Subcutaneous abdominal adipose tissue (tissue), 5 donors: Measurements from ENCODE around the gene MYLK.

Source experiments
- H3K27ac ChIP-seq: one replicate; pipeline ENCODE4 v1.7.0; 2013; ENCODE audit warnings: low read depth, mild to moderate bottlenecking, inconsistent platforms, low read length, moderate library complexity
- H3K27me3 ChIP-seq, 5 donors: one replicate each; pipeline ENCODE4 v1.7.0; 2013; ENCODE audit warnings: low read length in 5 of 5, inconsistent platforms in 1 of 5; ENCODE audit not compliant: control insufficient read depth in 5 of 5, insufficient read depth in 4 of 5
- H3K36me3 ChIP-seq, 5 donors: one replicate each; pipeline ENCODE4 v1.7.0; 2013; ENCODE audit warnings: low read length in 5 of 5; ENCODE audit not compliant: control insufficient read depth in 5 of 5, insufficient read depth in 5 of 5
- H3K4me1 ChIP-seq, 5 donors: one replicate each; pipeline ENCODE4 v1.7.0; 2013; ENCODE audit warnings: low read length in 5 of 5, mild to moderate bottlenecking in 3 of 5, moderate library complexity in 1 of 5; ENCODE audit not compliant: control insufficient read depth in 5 of 5, insufficient read depth in 5 of 5
- H3K4me3 ChIP-seq, 5 donors: one replicate each; pipeline ENCODE4 v1.7.0; 2013; ENCODE audit warnings: low read length in 5 of 5, low read depth in 1 of 5
- H3K9ac ChIP-seq, 5 donors: one replicate each; pipeline ENCODE4 v1.7.0; 2013; ENCODE audit warnings: low read length in 5 of 5, mild to moderate bottlenecking in 4 of 5, moderate library complexity in 3 of 5
- H3K9me3 ChIP-seq, 5 donors: one replicate each; pipeline ENCODE4 v1.7.0; 2013; ENCODE audit warnings: low read length in 5 of 5; ENCODE audit not compliant: control insufficient read depth in 5 of 5
- donor health status: healthy.
- donor health status: healthy.
- donor health status: healthy.
- donor health status: healthy.
- donor health status: healthy.

The MYLK gene

DNA sequence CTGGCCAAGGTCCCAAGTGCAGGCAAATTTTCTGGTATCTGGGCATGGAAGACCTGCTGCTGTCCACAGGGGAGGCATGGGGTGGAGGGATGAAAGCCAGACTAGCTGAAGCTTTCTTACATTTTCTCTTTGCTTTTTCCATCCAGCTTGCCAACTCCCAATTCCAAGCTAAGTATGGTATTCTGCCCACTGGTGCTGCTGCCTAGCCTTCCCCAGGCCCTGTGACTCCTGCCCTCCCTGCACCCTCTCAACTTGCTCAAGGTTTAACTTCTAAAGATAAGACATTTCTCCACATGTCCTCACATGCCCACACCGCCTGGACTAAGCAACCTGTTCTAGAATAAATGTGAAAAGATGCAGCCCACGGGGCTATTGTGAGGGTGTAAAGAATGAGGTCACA is 239.8 kb downstream of the MYLK start:
- Histone ChIP-seq H3K27ac (peak overlapping the region; percentile 81), H3K4me3 (no peak overlapping the region), H3K27me3 (no peaks in the 10 kb centered on the region), H3K36me3 (peaks cover 4 to 66% (median 38%) of the 10 kb centered on the region in 5 donors), H3K9me3 (no peaks in the 10 kb centered on the region), H3K4me1 (peaks cover 3 to 60% (median 36%) of the 10 kb centered on the region in 5 donors), H3K9ac (no peak overlapping the region)

DNA sequence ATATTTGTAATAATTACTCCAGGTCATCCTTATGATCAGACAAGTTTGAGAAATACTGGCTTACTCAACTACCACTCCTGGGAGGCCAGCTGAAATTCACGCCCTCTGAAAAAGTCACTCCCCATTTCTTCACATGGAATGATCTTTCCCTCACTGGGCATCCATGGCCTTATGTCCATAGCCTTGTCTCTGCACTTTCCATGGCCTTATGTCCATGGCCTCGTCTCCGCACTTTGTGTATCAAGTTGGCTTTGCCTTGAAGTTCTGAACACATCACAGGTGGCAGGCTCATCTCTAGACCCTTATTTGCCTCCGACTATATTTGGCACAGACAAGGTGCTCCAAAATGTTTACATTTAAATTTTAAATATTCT is 241.2 kb downstream of the MYLK start:
- Histone ChIP-seq H3K9ac (no peak overlapping the region), H3K4me1 (peaks cover 3 to 60% (median 36%) of the 10 kb centered on the region in 5 donors), H3K27me3 (no peaks in the 10 kb centered on the region), H3K27ac (peak overlapping the region; percentile 81), H3K9me3 (no peaks in the 10 kb centered on the region), H3K36me3 (peaks cover 4 to 66% (median 38%) of the 10 kb centered on the region in 5 donors), H3K4me3 (no peak overlapping the region)

DNA sequence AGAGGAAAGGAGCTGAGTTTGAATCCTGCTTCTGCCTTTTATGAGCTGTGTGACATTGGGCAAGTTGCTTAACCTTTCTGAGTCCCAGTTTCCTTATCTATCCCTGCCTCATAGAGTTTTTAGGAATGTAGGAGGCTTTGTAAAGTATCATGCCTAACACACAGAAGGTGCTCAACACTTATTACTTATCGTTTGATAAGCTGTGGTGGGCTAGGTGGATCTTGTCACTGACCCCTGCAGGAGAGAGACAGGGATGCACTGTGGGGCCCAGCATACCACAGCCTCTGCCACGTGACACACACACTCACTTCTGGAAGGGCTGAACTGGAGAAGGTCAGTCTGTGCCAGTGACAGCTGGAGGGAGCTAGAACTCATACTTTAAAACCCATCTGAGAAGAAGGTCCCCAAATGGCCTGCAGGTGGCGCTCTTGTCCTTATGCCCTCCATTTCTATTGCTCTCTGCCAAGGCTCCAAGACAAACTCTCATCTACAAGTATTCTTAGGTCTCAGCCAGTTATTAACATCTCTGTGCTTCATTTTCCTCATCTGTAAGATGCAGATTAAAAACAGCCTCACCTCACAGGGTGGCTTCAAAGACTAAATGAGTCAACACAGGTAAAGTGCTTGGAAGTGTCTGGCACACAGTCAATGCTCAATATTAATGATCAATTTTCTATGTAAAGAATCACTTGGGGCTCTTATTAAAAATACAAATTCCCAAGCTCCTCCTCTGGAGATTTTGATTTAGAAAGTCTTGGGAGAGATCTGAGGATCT is 241.8 kb downstream of the MYLK start:
- H3K4me1 ChIP-seq, result peaks cover 3 to 55% (median 35%) of the 10 kb centered on the region in 5 donors
- no peak overlapping the region for H3K9ac ChIP-seq
- peaks cover 4 to 66% (median 43%) of the 10 kb centered on the region in 5 donors for H3K36me3 ChIP-seq
- peak overlapping the region; percentile 81 for H3K27ac ChIP-seq
- H3K4me3 ChIP-seq, result no peak overlapping the region
- H3K27me3 ChIP-seq, result no peaks in the 10 kb centered on the region
- H3K9me3 ChIP-seq, result no peaks in the 10 kb centered on the region

DNA sequence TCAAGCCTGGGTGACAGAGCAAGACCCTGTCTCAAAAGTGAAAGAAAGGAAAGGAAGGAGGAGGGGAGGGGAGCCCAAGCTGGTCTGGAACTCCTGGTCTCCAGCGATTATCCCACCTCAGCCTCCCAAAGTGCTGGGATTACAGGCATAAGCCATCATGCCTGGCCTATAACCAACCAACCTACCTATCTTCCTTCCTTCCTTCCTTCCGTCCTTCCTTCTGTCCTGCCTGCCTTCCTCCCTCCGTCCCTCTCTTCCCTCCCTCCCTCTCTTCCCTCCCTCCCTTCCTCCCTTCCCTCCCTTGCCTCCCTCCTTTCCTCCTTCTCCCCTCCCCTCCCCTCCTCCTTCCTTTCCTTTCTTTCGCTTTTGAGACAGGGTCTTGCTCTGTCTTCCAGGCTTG is 242.6 kb downstream of the MYLK start:
- Histone ChIP-seq H3K9me3 (no peaks in the 10 kb centered on the region), H3K4me1 (peaks cover 3 to 51% (median 35%) of the 10 kb centered on the region in 5 donors), H3K36me3 (peaks cover 4 to 66% (median 44%) of the 10 kb centered on the region in 5 donors), H3K27me3 (no peaks in the 10 kb centered on the region), H3K9ac (no peak overlapping the region), H3K4me3 (no peak overlapping the region), H3K27ac (peak overlapping the region; percentile 81)

DNA sequence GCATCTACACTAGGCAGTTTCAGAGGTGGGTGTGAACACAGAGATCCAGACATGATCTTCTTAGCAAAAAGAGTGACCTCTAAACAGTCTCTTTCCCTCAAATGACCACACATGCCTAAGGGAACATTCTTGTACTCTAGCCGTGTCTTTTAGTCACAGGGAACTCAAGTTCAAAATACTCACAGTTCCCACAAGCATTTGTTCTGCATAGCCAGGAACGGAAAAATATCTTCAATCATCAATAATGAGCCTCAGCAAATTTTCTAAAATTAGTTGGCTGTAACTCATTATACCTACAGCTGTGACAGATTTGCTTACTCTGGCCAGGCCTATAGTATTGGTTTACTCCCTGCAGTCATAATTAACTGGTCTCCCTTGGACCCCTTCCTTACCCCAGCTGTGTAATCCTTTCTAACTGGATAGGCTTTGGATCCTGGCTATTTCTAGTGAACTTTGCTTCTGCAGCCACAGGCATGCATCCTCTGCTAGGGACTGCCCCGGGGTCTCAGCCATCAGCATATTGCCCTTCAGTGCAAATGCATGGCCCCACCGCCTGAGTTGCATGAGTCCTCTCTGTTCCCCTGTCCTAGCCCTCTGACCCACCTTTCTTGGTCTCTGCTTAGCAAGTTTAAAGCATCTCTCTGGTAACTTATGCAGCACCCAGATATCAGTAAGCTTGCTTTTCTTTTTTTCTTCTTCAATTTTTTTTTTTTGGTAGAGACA is 243.2 kb downstream of the MYLK start:
- H3K36me3 ChIP-seq, result peaks cover 4 to 67% (median 39%) of the 10 kb centered on the region in 5 donors
- H3K27ac ChIP-seq, result peak overlapping the region; percentile 81
- no peak overlapping the region for H3K9ac ChIP-seq
- no peaks in the 10 kb centered on the region for H3K9me3 ChIP-seq
- H3K4me1 ChIP-seq, result peaks cover 3 to 57% (median 41%) of the 10 kb centered on the region in 5 donors
- no peak overlapping the region for H3K4me3 ChIP-seq
- H3K27me3 ChIP-seq, result no peaks in the 10 kb centered on the region

DNA sequence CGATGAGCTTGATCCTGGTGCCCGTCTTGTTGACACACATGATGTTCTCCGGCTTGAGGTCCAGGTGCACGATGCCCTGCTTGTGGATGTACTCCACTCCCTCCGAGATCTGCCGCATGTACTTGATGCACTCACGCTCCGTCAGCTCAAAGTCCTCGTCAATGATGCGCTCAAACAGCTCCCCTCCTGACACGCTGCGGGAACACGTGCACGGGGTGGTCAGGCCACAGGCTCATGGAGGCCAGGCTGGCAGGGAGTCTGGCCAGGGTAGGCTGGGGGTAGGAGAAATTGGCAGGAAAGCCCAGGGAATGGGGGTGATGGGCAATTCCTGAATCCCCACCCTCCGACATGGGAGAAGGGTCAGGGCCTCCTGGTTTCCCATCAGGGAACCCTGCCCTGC is 243.8 kb downstream of the MYLK start:
- Histone ChIP-seq H3K9ac (no peak overlapping the region), H3K36me3 (peaks cover 4 to 65% (median 37%) of the 10 kb centered on the region in 5 donors), H3K4me1 (peaks cover 3 to 57% (median 45%) of the 10 kb centered on the region in 5 donors), H3K4me3 (no peak overlapping the region), H3K27ac (no peak overlapping the region), H3K9me3 (no peaks in the 10 kb centered on the region), H3K27me3 (no peaks in the 10 kb centered on the region)

DNA sequence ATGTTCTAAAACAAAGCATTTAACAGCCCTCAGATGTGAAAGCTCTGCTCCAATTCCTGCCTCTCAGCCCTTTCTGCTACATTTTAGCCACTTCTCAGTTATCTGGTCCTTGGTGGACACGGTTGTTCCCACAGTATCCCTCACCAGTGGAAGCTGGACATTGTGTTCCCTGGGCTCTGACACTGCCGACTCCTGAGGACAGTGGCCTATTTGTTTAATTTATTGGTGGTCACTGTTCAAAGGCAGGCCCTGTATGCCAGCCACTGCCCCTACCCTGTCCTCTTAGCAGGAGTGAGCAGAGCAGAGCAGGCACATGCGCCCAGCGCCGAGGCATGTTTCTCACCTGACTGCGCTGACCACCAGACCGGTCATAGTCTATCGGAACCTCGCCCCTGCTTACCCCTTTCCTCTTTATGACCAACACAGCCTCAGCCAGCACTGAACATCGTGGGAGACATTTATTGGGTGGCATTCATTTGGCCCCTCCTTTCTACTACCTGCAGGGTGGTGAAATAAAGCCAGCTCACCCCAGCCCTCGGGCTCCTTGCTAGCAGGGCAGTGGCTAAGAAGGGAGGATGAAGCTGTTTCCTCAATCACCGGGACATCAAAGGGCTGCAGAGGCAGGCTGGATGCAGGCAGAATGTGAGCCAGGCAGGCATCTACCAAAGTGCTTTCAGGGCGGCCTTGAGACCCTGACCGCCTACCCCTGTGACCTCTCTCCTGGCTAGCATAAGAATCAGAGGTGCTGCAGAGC is 245.0 kb downstream of the MYLK start:
- peaks cover 4 to 60% (median 35%) of the 10 kb centered on the region in 5 donors for H3K36me3 ChIP-seq
- H3K27me3 ChIP-seq, result no peaks in the 10 kb centered on the region
- no peaks in the 10 kb centered on the region for H3K9me3 ChIP-seq
- no peak overlapping the region for H3K9ac ChIP-seq
- H3K4me1 ChIP-seq, result peaks cover 3 to 57% (median 53%) of the 10 kb centered on the region in 5 donors
- no peak overlapping the region for H3K4me3 ChIP-seq
- no peak overlapping the region for H3K27ac ChIP-seq

DNA sequence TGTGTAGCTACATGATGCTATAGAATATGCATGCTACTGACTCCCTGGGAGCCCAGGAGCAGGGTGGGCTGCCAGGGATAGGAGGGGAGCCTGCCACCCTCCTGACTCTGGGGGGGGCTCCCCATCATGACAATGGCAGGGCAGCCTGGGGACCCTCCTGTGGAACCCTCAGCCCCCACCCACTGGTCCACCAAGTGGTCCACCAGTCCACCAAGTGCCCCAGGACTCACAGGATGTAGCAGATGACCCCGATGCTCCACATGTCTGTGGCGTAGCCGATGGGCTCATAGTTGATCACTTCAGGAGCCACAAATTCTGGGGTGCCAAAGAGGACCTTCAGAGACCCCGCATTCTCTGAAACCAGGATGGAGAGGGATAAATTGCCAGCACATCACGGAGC is 246.3 kb downstream of the MYLK start:
- Histone ChIP-seq H3K27ac (no peak overlapping the region), H3K4me3 (no peak overlapping the region), H3K4me1 (peaks cover 6 to 64% (median 58%) of the 10 kb centered on the region in 5 donors), H3K27me3 (no peaks in the 10 kb centered on the region), H3K36me3 (peaks cover 4 to 54% (median 35%) of the 10 kb centered on the region in 5 donors), H3K9ac (no peak overlapping the region), H3K9me3 (no peaks in the 10 kb centered on the region)

DNA sequence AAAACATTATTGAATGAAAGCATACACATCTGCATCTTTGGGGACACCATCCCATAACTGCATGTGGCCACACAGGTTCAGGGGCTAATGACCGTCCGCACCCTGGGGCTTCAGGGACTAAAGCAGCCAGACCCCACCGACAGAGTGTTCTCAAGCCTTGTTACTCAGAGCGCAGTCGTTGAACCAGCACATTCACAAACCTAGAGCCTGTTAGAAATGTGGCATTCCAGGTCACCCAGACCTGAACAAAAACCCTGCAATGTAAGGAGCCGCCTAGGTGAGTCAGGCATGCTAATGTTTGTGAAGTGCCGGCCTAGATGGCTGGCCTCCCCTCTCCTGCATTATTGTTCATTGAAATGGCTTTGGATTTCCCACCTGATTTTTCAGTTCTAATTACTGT is 247.0 kb downstream of the MYLK start:
- H3K4me3 ChIP-seq, result no peak overlapping the region
- peak overlapping the region; percentile 81 for H3K27ac ChIP-seq
- H3K9me3 ChIP-seq, result no peaks in the 10 kb centered on the region
- H3K4me1 ChIP-seq, result peaks cover 4 to 65% (median 60%) of the 10 kb centered on the region in 5 donors
- H3K9ac ChIP-seq, result no peak overlapping the region
- H3K27me3 ChIP-seq, result no peaks in the 10 kb centered on the region
- peaks cover 4 to 57% (median 35%) of the 10 kb centered on the region in 5 donors for H3K36me3 ChIP-seq
